Cardiac fibroblast (primary cell): ENCODE data around the gene CFH.

Experiments used
- DNase-seq, 2 donors: peaks; one replicate each; pipeline versions ENCODE4 v3.0.0 to v3.0.0-alpha.2; 2010; ENCODE audit warnings: low read depth in 2 of 2
- H3K4me3 ChIP-seq, 2 donors: replicated peaks in 1 of 2; 1 replicate in 1 of 2; 2 replicates in 1 of 2; pipeline ENCODE4 v1.5.1; 2011; ENCODE audit warnings: low read depth in 2 of 2, low read length in 2 of 2, mild to moderate bottlenecking in 2 of 2, moderate library complexity in 1 of 2
- CTCF ChIP-seq: IDR thresholded peaks from one replicate; pipeline ENCODE4 v1.5.1; 2011; ENCODE audit warnings: low read depth, mild to moderate bottlenecking, low read length, inconsistent platforms

Gene CFH

DNA sequence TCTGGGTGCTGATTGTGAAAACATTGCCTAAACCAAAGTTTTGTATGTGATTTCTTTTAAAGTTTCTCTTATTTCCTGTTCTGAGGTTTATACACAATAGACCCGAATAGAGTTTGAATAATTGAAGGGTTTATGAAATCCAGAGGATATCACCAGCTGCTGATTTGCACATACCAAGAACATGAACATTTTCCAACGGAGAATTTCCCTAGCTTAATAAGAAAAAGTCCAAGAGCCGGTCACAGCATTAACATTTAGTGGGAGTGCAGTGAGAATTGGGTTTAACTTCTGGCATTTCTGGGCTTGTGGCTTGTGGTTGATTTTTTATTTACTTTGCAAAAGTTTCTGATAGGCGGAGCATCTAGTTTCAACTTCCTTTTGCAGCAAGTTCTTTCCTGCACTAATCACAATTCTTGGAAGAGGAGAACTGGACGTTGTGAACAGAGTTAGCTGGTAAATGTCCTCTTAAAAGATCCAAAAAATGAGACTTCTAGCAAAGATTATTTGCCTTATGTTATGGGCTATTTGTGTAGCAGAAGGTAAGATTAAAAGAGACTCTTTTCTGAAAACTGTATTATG is at the start of gene CFH:
TSS of gene CFH (plus strand) at position 407 of the 579 bp plus-strand sequence. CDS start at position 482, 75 bp downstream.
- no peak for TF ChIP-seq CTCF
- DNase-seq = peak; percentile 92 to 93
- H3K4me3 ChIP-seq = peak within 1 kb of the TSS; percentile 32 to 38

GRCh38 chr1:196603651-196604050 is 48.2 kb upstream of the CFH start:
- DNase-seq = no peak
- TF ChIP-seq CTCF = no peak
- no peak overlapping the region for H3K4me3 ChIP-seq

DNA sequence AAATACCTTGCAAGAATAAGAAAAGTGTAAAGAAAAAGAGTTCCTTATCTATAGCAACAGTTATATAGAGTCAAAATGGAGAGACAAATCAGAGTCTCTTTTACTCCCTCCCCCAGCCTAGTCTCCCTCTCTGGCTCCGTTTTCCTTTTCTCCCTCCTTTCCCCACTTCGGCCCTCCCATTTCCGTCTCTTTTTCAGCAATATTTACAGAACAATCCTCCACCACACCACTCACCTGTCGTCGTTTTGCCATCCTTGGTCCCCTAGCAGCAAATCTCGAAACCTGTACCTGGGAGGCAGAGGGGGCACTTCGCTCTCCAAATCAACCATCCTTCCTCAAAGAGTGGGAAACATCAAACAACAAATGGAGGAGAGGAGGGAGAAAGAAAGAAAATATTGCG is 43.9 kb upstream of the CFH start:
- peak in 1 of 2 donors; percentile 17 for DNase-seq
- H3K4me3 ChIP-seq = peak overlapping the region; percentile 58 to 73
- TF ChIP-seq CTCF = no peak

GRCh38 chr1:196608390-196609369 is 43.2 kb upstream of the CFH start, which contains the start of gene KCNT2:
Gene KCNT2 (minus strand): TSS chr1:196608440. CDS start chr1:196608309, 131 bp downstream.
- peak; percentile 29 to 78 for DNase-seq
- TF ChIP-seq CTCF = no peak
- H3K4me3 ChIP-seq = peak within 1 kb of the TSS; percentile 58 to 73

GRCh38 chr1:196609370-196609737 is 42.5 kb upstream of the CFH start:
- H3K4me3 ChIP-seq = peak overlapping the region in 1 of 2 donors; percentile 73
- TF ChIP-seq CTCF = no peak
- no peak for DNase-seq

DNA sequence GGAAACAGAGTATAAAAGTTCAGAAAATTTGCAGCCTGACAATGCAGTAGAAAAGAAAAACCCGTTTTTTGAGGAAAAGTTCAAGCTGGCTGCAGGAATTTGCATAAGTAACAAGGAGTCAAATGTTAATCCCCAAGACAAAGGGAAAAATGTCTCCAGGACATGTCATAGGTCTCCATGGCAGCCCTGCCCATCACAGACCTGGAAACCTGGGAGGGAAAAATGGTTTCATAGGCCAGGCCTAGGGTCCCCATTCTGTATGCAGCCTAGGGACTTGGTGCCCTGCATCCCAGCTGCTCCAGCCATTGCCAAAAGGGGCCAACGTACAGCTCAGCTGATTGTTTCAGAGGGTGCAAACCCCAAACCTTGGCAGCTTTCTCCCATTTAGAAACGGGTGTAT is 40.0 kb upstream of the CFH start:
- no peak for TF ChIP-seq CTCF
- no peak for DNase-seq
- H3K4me3 ChIP-seq = no peak overlapping the region
